SIG-M5 treated with dmso at 0.1 percent for 504 hours (cell line): Measurements from ENCODE around the gene PANX3.
"Not testable (repeated sequence)": the region's sequence is repeated elsewhere in the genome, so short reads cannot be mapped to it uniquely, and the experiment has no call there.

Experiments used
- DNase-seq: peaks from one replicate; lab custom pipeline; 2025; ENCODE audit not compliant: unreplicated experiment; lab: John Stamatoyannopoulos, UW

Gene PANX3, protein sequence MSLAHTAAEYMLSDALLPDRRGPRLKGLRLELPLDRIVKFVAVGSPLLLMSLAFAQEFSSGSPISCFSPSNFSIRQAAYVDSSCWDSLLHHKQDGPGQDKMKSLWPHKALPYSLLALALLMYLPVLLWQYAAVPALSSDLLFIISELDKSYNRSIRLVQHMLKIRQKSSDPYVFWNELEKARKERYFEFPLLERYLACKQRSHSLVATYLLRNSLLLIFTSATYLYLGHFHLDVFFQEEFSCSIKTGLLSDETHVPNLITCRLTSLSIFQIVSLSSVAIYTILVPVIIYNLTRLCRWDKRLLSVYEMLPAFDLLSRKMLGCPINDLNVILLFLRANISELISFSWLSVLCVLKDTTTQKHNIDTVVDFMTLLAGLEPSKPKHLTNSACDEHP

DNA sequence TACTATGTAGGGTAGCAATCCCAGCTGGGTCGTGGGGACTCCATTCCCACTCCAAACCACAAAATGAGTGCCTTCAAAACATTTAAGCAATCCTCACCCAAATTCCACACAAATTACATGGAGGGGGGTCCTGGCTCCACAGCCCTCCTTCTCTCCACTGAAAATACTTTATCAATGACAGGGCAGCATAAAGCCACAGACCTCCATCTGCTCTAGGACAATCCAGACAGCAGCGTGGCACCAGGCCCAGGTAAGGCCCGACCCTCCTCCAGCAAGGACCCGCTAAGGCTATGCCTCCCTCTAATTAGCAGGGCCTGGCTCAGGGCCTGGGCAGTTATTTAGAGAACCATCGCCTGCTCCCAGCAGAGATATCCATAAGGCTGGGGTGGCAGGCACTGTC lies at the start of gene PANX3:
Gene PANX3, plus strand, starts transcription at position 365 of the 400 bp plus-strand sequence. CDS start 129 bp downstream, outside the sequence.
- DNase-seq = no peak

DNA sequence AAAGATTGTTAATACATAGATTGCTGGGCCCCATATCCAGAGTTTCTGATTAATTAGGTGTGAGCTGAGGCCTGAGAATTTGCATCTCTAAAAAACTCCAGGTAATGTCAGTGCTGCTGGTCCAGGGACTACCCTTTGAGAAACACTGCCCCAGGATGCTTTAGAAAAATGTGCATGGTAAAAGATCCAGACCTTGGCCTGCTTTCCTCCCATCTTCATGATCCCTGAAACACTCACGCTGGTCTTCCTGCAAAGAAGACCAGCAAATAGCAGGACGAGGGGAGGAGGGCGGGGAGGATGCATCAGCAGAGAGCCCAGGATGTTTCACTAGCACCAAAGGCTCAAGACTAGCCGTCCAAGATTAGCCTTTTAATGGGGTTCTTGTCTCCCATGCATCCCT lies 41.5 kb upstream of the PANX3 start, which contains the start of gene OR8A1:
Gene OR8A1, plus strand, starts transcription at position 301 of the 400 bp plus-strand sequence. CDS start 123 bp downstream, outside the sequence.
- no peak for DNase-seq

DNA sequence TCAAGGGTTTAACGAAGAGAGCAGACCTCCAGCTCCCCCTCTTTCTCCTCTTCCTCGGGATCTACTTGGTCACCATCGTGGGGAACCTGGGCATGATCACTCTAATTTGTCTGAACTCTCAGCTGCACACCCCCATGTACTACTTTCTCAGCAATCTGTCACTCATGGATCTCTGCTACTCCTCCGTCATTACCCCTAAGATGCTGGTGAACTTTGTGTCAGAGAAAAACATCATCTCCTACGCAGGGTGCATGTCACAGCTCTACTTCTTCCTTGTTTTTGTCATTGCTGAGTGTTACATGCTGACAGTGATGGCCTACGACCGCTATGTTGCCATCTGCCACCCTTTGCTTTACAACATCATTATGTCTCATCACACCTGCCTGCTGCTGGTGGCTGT lies 41.1 kb upstream of the PANX3 start:
- DNase-seq = no peak

DNA sequence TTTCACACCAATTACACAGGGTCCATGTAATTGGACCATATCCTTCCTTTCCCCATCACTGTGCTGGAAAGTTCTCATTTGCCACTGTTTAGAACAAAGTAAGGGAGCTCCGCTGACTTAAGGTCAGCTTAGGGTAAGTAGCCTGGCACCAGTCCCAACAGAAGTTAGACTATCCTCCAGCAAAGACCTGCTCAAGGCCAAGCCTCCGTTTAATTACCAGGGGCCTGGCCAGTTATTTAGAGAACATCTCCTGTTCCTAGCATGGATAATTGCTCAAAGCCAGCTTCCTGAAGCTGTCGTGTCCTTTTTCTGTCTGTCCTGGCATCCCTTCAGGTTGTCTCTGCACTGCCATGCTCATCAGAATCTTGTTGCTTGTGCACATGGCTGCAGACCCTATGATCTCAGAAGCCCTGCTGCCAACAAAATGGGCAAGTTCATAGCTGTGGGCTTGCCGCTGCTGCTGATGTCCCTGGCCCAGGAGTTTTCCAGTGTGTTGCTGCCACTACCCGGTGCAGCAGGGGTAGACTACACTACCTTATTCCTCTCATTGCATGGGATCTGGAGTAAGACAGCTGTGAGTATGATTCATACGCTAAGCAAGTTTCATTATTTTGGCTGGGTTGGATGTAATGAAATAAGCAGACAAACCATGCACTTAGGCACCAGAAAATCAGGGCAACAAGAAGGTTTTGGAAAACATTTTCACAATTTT lies 33.4 kb upstream of the PANX3 start:
- DNase-seq = no peak

DNA sequence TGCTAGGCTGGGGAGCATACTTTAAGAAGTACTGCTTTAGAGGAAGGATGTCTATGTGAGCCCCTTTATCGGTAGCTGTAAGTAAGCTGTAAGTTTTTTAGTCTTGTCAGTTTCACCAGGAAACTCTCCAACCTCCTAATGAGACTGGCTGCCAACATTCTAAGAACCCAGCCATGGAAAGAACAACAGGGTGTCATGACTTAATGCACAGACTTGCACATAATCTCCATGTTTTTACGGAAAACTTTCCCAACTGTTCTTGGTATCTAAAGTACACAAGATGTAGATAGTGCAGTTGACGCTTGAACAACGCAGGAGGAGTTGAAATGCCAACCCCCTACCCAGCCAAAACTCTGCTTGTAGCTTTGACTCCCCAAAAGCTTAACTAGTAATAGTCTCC lies 32.5 kb upstream of the PANX3 start:
- DNase-seq = no peak

GRCh38 chr11:124581817-124582216 lies 29.4 kb upstream of the PANX3 start:
- DNase-seq = no peak

DNA sequence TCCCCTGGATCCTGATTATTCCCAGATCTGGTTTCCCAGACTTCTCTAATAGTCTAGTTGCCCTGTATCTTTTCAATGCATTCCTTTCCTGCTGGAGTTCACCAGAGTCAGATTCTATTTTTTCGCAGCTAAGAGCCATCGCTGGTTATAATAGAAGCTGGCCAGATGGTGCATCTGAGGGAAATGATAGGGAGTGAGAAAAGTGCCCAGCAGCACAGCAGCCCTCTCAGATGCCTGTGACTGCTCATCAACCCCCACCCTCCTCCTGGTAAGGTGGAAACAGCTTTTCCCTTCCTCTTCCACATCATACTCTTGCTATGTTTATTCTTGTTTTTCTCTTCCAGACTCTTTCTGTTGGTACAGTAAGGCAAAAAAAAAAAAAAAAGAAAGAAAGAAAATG lies 28.7 kb upstream of the PANX3 start:
- no peak for DNase-seq

- DNase-seq = no peak
These were observed 27.4 kb upstream of the PANX3 start for GRCh38 chr11:124583781-124584180.

- DNase-seq = no peak
These were observed 26.4 kb upstream of the PANX3 start for GRCh38 chr11:124584681-124585372.

DNA sequence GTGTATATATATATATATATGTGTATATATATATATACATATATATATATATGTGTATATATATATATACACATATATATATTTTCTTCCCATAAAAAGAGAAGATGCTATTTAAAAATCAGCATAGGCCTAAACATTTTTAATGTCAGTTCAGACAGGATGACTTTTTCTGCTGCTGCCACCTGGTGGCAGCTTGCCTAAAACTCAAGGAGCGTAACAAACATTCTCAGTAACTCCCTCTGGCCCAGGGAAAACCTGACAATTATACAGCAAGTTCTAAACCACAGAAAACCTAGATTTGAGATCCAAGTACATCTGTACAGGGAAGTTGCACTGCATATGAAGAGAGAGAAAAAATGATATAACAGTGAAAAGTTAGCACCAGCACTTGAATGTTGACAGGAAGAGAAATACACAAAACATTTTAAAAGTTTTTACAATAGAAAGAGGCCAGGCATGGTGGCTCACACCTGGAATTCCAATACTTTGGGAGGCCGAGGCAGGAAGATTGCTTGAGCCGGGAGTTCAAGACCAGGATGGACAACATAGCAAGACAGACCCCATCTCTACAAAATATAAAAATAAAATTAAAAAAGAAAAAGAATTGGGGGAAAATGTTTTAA lies 24.9 kb upstream of the PANX3 start:
- DNase-seq = peak; percentile 22

DNA sequence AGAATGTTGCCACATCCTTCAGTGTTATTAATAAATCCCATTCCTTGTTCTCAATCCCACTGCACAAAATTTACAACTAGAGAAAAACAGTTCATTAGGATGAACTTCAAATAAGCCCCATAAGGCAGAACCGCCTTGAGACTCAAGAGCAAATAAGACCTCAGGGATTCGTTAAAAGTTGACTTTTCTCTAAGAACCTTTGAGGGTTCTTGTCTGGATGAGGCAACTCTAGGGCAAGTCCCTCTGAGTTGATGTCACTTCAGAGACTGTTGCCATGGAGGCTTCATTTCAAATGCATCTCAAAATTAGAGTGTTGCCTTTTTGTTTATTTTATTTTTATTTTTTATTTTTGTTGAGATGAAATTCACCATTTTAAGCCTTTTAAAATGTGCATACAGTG lies 19.8 kb upstream of the PANX3 start:
- DNase-seq = no peak

DNA sequence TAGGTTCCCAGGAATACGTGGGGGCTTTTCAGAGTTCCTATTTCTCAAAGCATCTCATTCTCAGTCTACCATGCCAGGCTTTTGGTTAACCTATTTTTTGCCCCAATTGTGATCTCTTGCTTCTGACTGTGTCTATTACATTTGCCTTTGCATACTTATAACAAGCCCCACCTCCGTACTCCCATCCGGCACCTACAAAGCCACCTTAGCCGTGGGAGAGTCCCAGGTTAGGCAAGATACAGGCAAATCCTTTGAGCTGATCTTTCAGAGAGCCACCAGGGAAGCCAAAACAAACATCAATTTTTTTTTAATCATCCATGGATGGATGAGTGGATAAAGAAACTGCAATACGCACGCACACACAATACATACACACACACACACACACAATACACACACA lies 18.6 kb upstream of the PANX3 start:
- DNase-seq = no peak

GRCh38 chr11:124595302-124595701 lies 15.9 kb upstream of the PANX3 start:
- no peak for DNase-seq

- no peak for DNase-seq
These were observed 13.6 kb upstream of the PANX3 start for GRCh38 chr11:124597626-124598025.

DNA sequence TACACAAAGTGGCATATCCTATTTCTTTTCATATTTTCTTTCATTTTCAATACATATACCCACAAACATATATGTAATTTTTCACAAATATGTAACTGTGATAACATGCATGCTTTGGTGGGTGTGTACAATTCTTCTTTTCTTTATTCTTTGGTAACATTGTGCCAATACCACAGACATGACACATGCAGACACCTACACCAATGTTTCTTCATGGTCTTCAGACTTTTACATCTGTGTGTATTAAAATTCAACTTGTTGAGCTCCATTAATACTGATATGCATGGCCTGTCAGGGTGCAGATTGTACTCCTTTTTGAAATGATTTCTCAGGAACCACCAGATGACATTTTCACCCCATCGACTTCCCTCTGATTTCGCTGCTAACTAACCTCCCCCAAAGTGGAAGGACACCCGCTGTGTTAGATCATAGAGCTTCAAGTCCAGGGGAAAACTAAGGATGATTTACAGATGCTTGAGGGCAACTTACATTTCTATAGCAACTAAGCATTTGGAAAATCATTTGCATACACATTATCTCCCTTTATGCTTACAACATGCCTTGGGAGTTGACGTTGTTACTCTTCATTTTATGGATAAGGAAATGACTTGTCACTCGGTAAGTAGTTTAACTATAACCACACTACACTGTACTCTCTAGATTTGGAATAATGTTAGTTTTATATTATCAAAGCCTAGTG lies 10.5 kb upstream of the PANX3 start:
- DNase-seq = no peak

- DNase-seq = no peak
These were observed 9.0 kb upstream of the PANX3 start for GRCh38 chr11:124602193-124602592.

DNA sequence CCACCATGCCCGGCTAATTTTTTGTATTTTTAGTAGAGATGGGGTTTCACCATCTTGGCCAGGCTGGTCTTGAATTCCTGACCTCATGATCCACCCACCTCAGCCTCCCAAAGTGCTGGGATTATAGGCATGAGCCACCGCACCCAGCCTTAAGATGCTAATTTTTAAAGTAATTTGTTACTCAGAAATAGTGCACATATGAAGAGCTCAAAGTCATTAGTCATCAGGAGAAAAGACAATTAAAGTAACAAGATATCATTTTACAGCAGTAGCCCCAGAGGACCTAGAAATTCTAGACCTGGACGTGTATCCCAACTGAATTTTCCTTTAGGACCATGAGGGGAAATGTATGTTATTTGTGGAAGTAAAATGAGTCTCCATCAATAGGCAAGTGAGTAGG lies 8.5 kb upstream of the PANX3 start:
- not testable (repeated sequence) for DNase-seq

- DNase-seq = peak; percentile 61
These were observed 5.5 kb upstream of the PANX3 start for GRCh38 chr11:124605719-124606118.

DNA sequence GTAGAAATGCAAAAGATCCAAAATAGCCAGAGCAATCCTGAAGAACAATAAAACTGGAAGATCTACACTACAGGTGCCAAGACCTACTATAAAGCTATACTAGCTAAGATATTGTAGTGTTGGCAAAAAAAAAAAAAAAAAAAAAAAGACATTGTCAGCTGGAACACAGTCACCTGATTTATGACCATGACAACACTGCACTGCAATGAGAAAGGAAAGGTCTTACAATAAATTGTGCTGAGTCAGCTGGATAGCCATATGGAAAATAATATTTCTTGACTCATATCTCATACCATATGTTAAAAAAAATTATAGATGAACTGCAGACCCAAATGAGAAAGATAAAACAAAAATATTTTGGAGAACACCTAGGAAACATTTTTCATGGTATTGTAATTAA lies 3.1 kb upstream of the PANX3 start:
- no peak for DNase-seq

DNA sequence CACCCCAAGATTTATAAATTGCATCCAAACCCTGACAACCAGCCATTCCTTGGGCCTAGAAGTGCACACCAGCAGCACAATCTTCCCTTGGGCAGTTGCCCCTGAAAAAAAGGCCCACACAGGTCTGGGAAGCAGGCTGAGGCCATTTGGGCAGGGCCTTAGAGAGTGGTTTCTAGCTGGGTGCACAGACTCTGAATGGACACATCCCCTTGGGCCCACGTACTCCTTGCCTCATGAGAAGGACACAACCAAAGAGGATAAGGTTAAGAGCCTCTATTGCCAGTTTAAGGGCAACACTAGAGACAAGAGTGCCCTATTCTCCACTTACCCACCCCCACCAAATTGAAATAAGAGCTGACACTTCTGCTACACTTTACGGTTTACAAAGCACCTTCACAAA lies 933 bp upstream of the PANX3 start:
- no peak for DNase-seq

DNA sequence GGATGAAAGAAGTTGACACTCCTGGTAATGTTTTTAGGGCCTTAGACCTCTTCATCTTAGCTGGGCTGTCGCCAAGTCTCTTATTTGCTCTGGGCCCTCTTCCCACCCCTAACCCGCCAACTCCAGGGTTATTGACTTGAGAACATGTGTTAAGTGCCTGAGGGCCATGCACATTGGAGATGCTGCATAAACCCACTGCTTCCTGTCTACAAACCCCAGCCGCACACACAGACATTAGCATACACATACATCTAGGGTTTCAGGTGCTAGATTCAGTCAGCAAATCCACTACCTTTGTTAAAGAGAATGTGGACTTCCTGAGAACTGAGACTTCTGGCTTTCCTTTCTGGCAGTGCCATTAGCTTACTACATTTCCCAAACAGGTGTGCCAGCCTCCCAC lies 817 bp downstream of the PANX3 start:
- no peak for DNase-seq
